Testis (tissue), 2 donors: ENCODE measurements around the gene LIN7C.

ENCODE experiments used
- POLR2A ChIP-seq: fragments of 450-650 bp; IDR thresholded peaks from one replicate; pipeline ENCODE4 v1.6.1; 2017; ENCODE audit warnings: antibody characterized with exemption, mild to moderate bottlenecking, moderate library complexity
- TF ChIP-seq, protein P1 (sequence below), 3 experiments: fragments of 450-650 bp in 2 of 3; fragments of 200-600 bp in 1 of 3; sonication (generic) in 1 of 3; IDR thresholded peaks; one replicate each; pipeline ENCODE4 v1.5.1; 2016 to 2019; ENCODE audit warnings: antibody characterized with exemption in 3 of 3, mild to moderate bottlenecking in 2 of 3, moderate library complexity in 1 of 3

DNA sequence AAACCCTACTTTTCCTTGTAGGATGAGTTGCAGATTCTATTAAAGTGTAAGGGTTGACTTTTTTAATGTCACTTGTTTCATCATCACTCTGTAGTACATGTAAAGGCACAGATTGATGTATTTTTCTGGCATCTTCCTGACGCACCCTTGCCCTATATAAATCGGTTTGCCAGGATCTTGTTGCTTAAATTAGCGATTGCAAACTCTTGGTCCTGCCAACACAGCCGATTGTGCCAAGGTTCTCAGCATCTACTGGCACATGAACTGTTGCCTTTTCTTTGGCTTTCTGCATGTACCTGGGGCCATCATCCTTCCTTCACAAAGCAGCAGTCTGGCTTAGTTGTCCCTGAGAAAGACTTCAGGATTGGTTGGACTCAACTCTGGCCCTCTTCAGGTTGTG is 7.5 kb upstream of the LIN7C start:
- no peak for TF ChIP-seq POLR2A
- TF ChIP-seq, protein P1, sequence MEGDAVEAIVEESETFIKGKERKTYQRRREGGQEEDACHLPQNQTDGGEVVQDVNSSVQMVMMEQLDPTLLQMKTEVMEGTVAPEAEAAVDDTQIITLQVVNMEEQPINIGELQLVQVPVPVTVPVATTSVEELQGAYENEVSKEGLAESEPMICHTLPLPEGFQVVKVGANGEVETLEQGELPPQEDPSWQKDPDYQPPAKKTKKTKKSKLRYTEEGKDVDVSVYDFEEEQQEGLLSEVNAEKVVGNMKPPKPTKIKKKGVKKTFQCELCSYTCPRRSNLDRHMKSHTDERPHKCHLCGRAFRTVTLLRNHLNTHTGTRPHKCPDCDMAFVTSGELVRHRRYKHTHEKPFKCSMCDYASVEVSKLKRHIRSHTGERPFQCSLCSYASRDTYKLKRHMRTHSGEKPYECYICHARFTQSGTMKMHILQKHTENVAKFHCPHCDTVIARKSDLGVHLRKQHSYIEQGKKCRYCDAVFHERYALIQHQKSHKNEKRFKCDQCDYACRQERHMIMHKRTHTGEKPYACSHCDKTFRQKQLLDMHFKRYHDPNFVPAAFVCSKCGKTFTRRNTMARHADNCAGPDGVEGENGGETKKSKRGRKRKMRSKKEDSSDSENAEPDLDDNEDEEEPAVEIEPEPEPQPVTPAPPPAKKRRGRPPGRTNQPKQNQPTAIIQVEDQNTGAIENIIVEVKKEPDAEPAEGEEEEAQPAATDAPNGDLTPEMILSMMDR (IDR thresholded peaks at IDR 0.05), result no peak
